Chondrocyte (in vitro differentiated cells): ENCODE data around the gene OSGEPL1. TPM values are rescaled to one million over a fixed set of nuclear protein-coding genes. Genes with fewer than 3 reads are reported as not detected.

Experiments used
- DNase-seq: peaks from one replicate; pipeline ENCODE4 v3.0.0; 2021; ENCODE audit warnings: mixed read lengths, low spot score
- H3K27ac Mint-ChIP-seq: one replicate; pipeline ENCODE4 v1.8.0; 2021; ENCODE audit warnings: mild to moderate bottlenecking, moderate library complexity, mixed read lengths; ENCODE audit not compliant: unreplicated experiment
- H3K27me3 Mint-ChIP-seq: 2 replicates; pipeline ENCODE4 v1.8.0; 2021; ENCODE audit warnings: low read depth, mixed read lengths
- H3K36me3 Mint-ChIP-seq: 2 replicates; pipeline ENCODE4 v1.8.0; 2021; ENCODE audit warnings: low read depth, mixed read lengths
- H3K4me1 Mint-ChIP-seq: 2 replicates; pipeline ENCODE4 v1.8.0; 2021; ENCODE audit warnings: low read depth, mild to moderate bottlenecking, mixed read lengths
- H3K4me3 Mint-ChIP-seq: one replicate; pipeline ENCODE4 v1.8.0; 2021; ENCODE audit warnings: mild to moderate bottlenecking, moderate library complexity, mixed read lengths; ENCODE audit not compliant: unreplicated experiment
- H3K9me3 Mint-ChIP-seq: 2 replicates; pipeline ENCODE4 v1.8.0; 2021; ENCODE audit warnings: low read depth, mixed read lengths
- CTCF ChIP-seq: fragments of 200-600 bp; sonication (generic); IDR thresholded peaks from 2 replicates; pipeline ENCODE4 v1.5.0; 2021; ENCODE audit warnings: antibody characterized with exemption, mild to moderate bottlenecking, moderate library complexity
- total RNA-seq: library from RNA; stranded (reverse); gene quantifications from 3 replicates; pipeline ENCODE4 v1.2.1, GENCODE V29; 2021

The OSGEPL1 gene
- total RNA-seq, 1 donor from 2014 or later: 5.1 TPM

GRCh38 chr2:189783927-189784867 is 21.6 kb upstream of the OSGEPL1 start, which contains the start of the genes ORMDL1 and PMS1:
ORMDL1 (minus strand) TSS chr2:189784339; CDS start chr2:189782595, 1,744 bp downstream.
PMS1 (plus strand) TSS chr2:189784450; CDS start chr2:189791810, 7,360 bp downstream.
- peak within 1 kb of the TSS; percentile 88 for H3K4me3 Mint-ChIP-seq
- DNase-seq: peak; percentile 99
- H3K4me1 Mint-ChIP-seq: peaks cover 40% of the 10 kb centered on the region
- peak; percentile 13 for TF ChIP-seq CTCF
- no peaks in the 10 kb centered on the region for H3K27me3 Mint-ChIP-seq
- H3K27ac Mint-ChIP-seq: peak within 1 kb of the TSS; percentile 96
- peaks cover 18% of the 10 kb centered on the region for H3K36me3 Mint-ChIP-seq
- no peaks in the 10 kb centered on the region for H3K9me3 Mint-ChIP-seq

GRCh38 chr2:189783451-189783926 is 20.9 kb upstream of the OSGEPL1 start:
- DNase-seq: no peak
- Mint-ChIP-seq H3K36me3 (peaks cover 24% of the 10 kb centered on the region), H3K4me1 (peaks cover 40% of the 10 kb centered on the region), H3K9me3 (no peaks in the 10 kb centered on the region), H3K27me3 (no peaks in the 10 kb centered on the region), H3K27ac (peak overlapping the region; percentile 96), H3K4me3 (peak overlapping the region; percentile 88)
- no peak for TF ChIP-seq CTCF

GRCh38 chr2:189782221-189782671 is 19.7 kb upstream of the OSGEPL1 start:
- Mint-ChIP-seq H3K4me3 (peak overlapping the region; percentile 88), H3K4me1 (peaks cover 40% of the 10 kb centered on the region), H3K27ac (peak overlapping the region; percentile 96), H3K36me3 (peaks cover 29% of the 10 kb centered on the region), H3K27me3 (no peaks in the 10 kb centered on the region), H3K9me3 (no peaks in the 10 kb centered on the region)
- no peak for DNase-seq
- TF ChIP-seq CTCF: no peak

- no peaks in the 10 kb centered on the region for H3K27me3 Mint-ChIP-seq
- no peak for DNase-seq
- no peak overlapping the region for H3K4me3 Mint-ChIP-seq
- H3K9me3 Mint-ChIP-seq: no peaks in the 10 kb centered on the region
- H3K27ac Mint-ChIP-seq: no peak overlapping the region
- H3K4me1 Mint-ChIP-seq: peaks cover 12% of the 10 kb centered on the region
- TF ChIP-seq CTCF: no peak
- H3K36me3 Mint-ChIP-seq: peaks cover 25% of the 10 kb centered on the region
Measured at GRCh38 chr2:189772212-189772611, 9.6 kb upstream of the OSGEPL1 start.

- Mint-ChIP-seq H3K4me3 (no peak overlapping the region), H3K27me3 (no peaks in the 10 kb centered on the region), H3K36me3 (peaks cover 26% of the 10 kb centered on the region), H3K4me1 (peaks cover 12% of the 10 kb centered on the region), H3K9me3 (no peaks in the 10 kb centered on the region), H3K27ac (peak overlapping the region; percentile 27)
- DNase-seq: no peak
- no peak for TF ChIP-seq CTCF
Measured at GRCh38 chr2:189770590-189771322, 8.2 kb upstream of the OSGEPL1 start.
